HepG2 (cell line): Measurements from ENCODE around the gene KCNQ1OT1. TPM values are rescaled to one million over a fixed set of nuclear protein-coding genes. Genes with fewer than 3 reads are reported as not detected.

ENCODE experiments used
- ATAC-seq: fragments of 200-7000 bp; cut with Tn5 transposase; 3 replicates; pipeline ENCODE4 v1.9.1; 2020; ENCODE audit warnings: mild to moderate bottlenecking, moderate library complexity
- BruUV-seq: library from RNA; stranded (reverse); fragments of 400-500 nt; replicated peaks from 2 replicates; lab custom pipeline; 2021; lab: Mats Ljungman, UMichigan
- CTCF ChIA-PET: fragments of 300-600 bp; formaldehyde crosslinking; extraction: SDS; loops from one replicate; lab custom pipeline; 2021; ENCODE audit warnings: low total read pairs, inconsistent platforms, low intra/inter-chr PET ratio; lab: Yijun Ruan, JAX
- POLR2A ChIA-PET: fragments of 350-600 bp; sonication (Branson Sonifier 250); formaldehyde crosslinking; loops from one replicate; lab custom pipeline; 2020; ENCODE audit warnings: antibody characterized with exemption, inconsistent platforms; lab: Yijun Ruan, JAX
- DNase-seq: peaks from one replicate; pipeline ENCODE4 v3.0.0-alpha.2; 2015; ENCODE audit warnings: low spot score
- FAIRE-seq: peaks from 3 replicates; lab custom pipeline; 2011; peaks lifted over from hg19 to GRCh38; lab: Jason Lieb, UNC
- H2AFZ ChIP-seq: one replicate; pipeline ENCODE4 v1.6.1; 2011; ENCODE audit warnings: low read length, inconsistent platforms
- H3K27ac ChIP-seq: fragments of 300-600 bp; 3 replicates; pipeline ENCODE4 v1.8.0; 2011; ENCODE audit warnings: mixed run types, mild to moderate bottlenecking, mixed read lengths, low read length, inconsistent platforms; ENCODE audit not compliant: insufficient read depth; ENCODE audit errors: extremely low read length
- H3K27me3 ChIP-seq, 2 experiments: fragments of 200-600 bp in 1 of 2; 2 replicates in 1 of 2; 3 replicates in 1 of 2; pipeline versions ENCODE4 v1.6.0 to v1.8.0; 2011; ENCODE audit warnings: low read length in 2 of 2, mild to moderate bottlenecking in 2 of 2, moderate library complexity in 2 of 2, inconsistent platforms in 1 of 2; ENCODE audit not compliant: insufficient read depth in 2 of 2, control insufficient read depth in 1 of 2
- H3K36me3 ChIP-seq, 2 experiments: fragments of 200-600 bp in 1 of 2; replicated peaks in 1 of 2; 2 replicates in 1 of 2; 3 replicates in 1 of 2; pipeline versions ENCODE4 v1.5.1 to v1.8.0; 2011; ENCODE audit warnings: low read length in 2 of 2, inconsistent platforms in 1 of 2; ENCODE audit not compliant: insufficient read depth in 2 of 2, control insufficient read depth in 1 of 2
- H3K4me1 ChIP-seq: 2 replicates; pipeline ENCODE4 v1.5.1; 2012; ENCODE audit warnings: low read length, inconsistent platforms; ENCODE audit not compliant: insufficient read depth
- H3K4me2 ChIP-seq: 2 replicates; pipeline ENCODE4 v1.6.0; 2011; ENCODE audit warnings: low read depth, low read length, inconsistent platforms
- H3K4me3 ChIP-seq, 3 experiments: fragments of 200-600 bp in 1 of 3; sonication (generic), shearing (Covaris generic) in 1 of 3; replicated peaks in 1 of 3; 2 replicates each; pipeline ENCODE4 v1.5.1; 2011 to 2016; ENCODE audit warnings: low read length in 3 of 3, inconsistent platforms in 2 of 3, low read depth in 2 of 3, mild to moderate bottlenecking in 2 of 3, control low read depth in 1 of 3, mixed read lengths in 1 of 3; ENCODE audit not compliant: insufficient read depth in 1 of 3
- H3K79me2 ChIP-seq: one replicate; pipeline ENCODE4 v1.6.1; 2011; ENCODE audit warnings: low read length, inconsistent platforms; ENCODE audit not compliant: insufficient read depth
- H3K9ac ChIP-seq: 2 replicates; pipeline ENCODE4 v1.6.0; 2011; ENCODE audit warnings: mild to moderate bottlenecking, low read depth, low read length, inconsistent platforms; ENCODE audit not compliant: insufficient read depth
- H3K9me3 ChIP-seq: 2 replicates; pipeline ENCODE4 v1.5.1; 2012; ENCODE audit warnings: mild to moderate bottlenecking, low read length
- H4K20me1 ChIP-seq: 2 replicates; pipeline ENCODE4 v1.6.0; 2011; ENCODE audit warnings: inconsistent platforms, mild to moderate bottlenecking, low read length, moderate library complexity; ENCODE audit not compliant: insufficient read depth
- ARID2 ChIP-seq: sonication (generic); formaldehyde crosslinking; IDR thresholded peaks from 2 replicates; pipeline ENCODE4 v1.8.1; 2022; ENCODE audit warnings: mild to moderate bottlenecking, missing genetic modification reagents, borderline replicate concordance
- FIP1L1 ChIP-seq: fragments of 200-400 bp; formaldehyde crosslinking; IDR thresholded peaks from 2 replicates; pipeline ENCODE4 v1.6.1; 2018; ENCODE audit warnings: low read depth, mild to moderate bottlenecking, low read length, moderate library complexity, borderline replicate concordance; ENCODE audit not compliant: insufficient read depth
- LRRFIP1 ChIP-seq: sonication (generic); formaldehyde crosslinking; conservative IDR thresholded peaks from 2 replicates; pipeline ENCODE4 v1.4.0; 2020; ENCODE audit warnings: missing genetic modification reagents
- MTF1 ChIP-seq: sonication (generic); formaldehyde crosslinking; IDR thresholded peaks from 2 replicates; pipeline ENCODE4 v1.5.0; 2020; ENCODE audit warnings: missing genetic modification reagents
- NR2F6 ChIP-seq, 2 experiments: IDR thresholded peaks; 2 replicates each; pipeline ENCODE4 v1.6.1; 2016; ENCODE audit warnings: antibody characterized with exemption in 1 of 2, mild to moderate bottlenecking in 1 of 2
- PITX1 ChIP-seq: sonication (generic); formaldehyde crosslinking; IDR thresholded peaks from 2 replicates; pipeline ENCODE4 v1.5.1; 2020; ENCODE audit warnings: mild to moderate bottlenecking, missing genetic modification reagents
- RFXAP ChIP-seq: sonication (generic); formaldehyde crosslinking; IDR thresholded peaks from 2 replicates; pipeline ENCODE4 v1.4.0; 2020; ENCODE audit warnings: missing genetic modification reagents, borderline replicate concordance
- RXRB ChIP-seq: IDR thresholded peaks from 2 replicates; pipeline ENCODE4 v1.6.1; 2016; ENCODE audit warnings: borderline replicate concordance, missing genetic modification reagents, missing compliant biosample characterization
- XRCC5 ChIP-seq: fragments of 200-400 bp; formaldehyde crosslinking; optimal IDR thresholded peaks from 2 replicates; pipeline ENCODE3; 2017; ENCODE audit warnings: mild to moderate bottlenecking, low read length
- ZBTB44 ChIP-seq: sonication (generic); formaldehyde crosslinking; IDR thresholded peaks from 2 replicates; pipeline ENCODE4 v1.4.0; 2020; ENCODE audit warnings: missing genetic modification reagents
- ZBTB46 ChIP-seq: sonication (generic); formaldehyde crosslinking; IDR thresholded peaks from 2 replicates; pipeline ENCODE4 v1.4.0; 2020; ENCODE audit warnings: mild to moderate bottlenecking, missing genetic modification reagents, borderline replicate concordance
- ZEB1 ChIP-seq: IDR thresholded peaks from 2 replicates; pipeline ENCODE4 v1.6.1; 2012; ENCODE audit warnings: mild to moderate bottlenecking, low read depth, inconsistent platforms; ENCODE audit not compliant: insufficient replicate concordance
- ZNF580 ChIP-seq: IDR thresholded peaks from 2 replicates; pipeline ENCODE4 v1.6.1; 2016; ENCODE audit warnings: low read depth, borderline replicate concordance
- ZNF687 ChIP-seq: sonication (generic); formaldehyde crosslinking; IDR thresholded peaks from 2 replicates; pipeline ENCODE4 v1.5.1; 2020; ENCODE audit warnings: mild to moderate bottlenecking, missing genetic modification reagents, moderate library complexity
- whole genome bisulfite sequencing: methylation state at CpG from one replicate; pipeline ENCODE4 v1.1.6; 2017; ENCODE audit warnings: low lambda C conversion rate; 5-methylcytosine and 5-hydroxymethylcytosine counted together
- in situ Hi-C: cut with HindIII; loops from 2 replicates; pipeline ENCODE4 v1.10.0; 2017; ENCODE audit warnings: low pct_unique_long_range_greater_than_20kb; ENCODE audit not compliant: extremely low pct_ligation_motif_present
- intact Hi-C: fragments of 100-400 bp; cut with micrococcal nuclease; formaldehyde crosslinking; loops from one replicate; pipeline ENCODE4 v1.10.0; 2022; ENCODE audit not compliant: unreplicated experiment
- polyA plus RNA-seq, 8 experiments: library from polyadenylated mRNA; depleted of rRNA in 3 of 8; stranded (reverse) in 7 of 8; unstranded in 1 of 8; fragments of >200 nt; fragmentation: Illumina TruSeq in 4 of 8; extraction: Trizol in 4 of 8; gene quantifications; 2 replicates each; pipeline versions ENCODE4 v1.2.1 to v1.2.3, GENCODE V29; 2011 to 2016; ENCODE audit warnings: low read depth in 4 of 8, missing spikeins in 1 of 8, mixed read lengths in 1 of 8; ENCODE audit not compliant: insufficient read depth in 1 of 8
- total RNA-seq, 5 experiments: library from RNA; depleted of rRNA; stranded (reverse); fragments of >200 nt; fragmentation: Illumina TruSeq; extraction: Trizol; gene quantifications; 2 replicates each; pipeline ENCODE4 v1.2.3, GENCODE V29; 2016; ENCODE audit warnings: low read depth in 1 of 5

Gene KCNQ1OT1
- total and polyA plus RNA-seq, 2 of the 13 experiments (the other 11 are each of a cell fraction or from before 2014, with no cell fraction given): 1.3 to 18.9 TPM

- no peak for DNase-seq
- no peak for ATAC-seq
- WGBS: 61% methylated on average over 12 of the region's 15 CpGs
- no peak overlapping the region for H2AFZ ChIP-seq
- no peak overlapping the region for H3K4me3 ChIP-seq
- CTCF ChIA-PET: no interaction called here
- H3K79me2 ChIP-seq: no peaks in the 10 kb centered on the region
- no peaks in the 10 kb centered on the region for H3K9me3 ChIP-seq
- H3K4me2 ChIP-seq: no peak overlapping the region
- H3K4me1 ChIP-seq: no peaks in the 10 kb centered on the region
- BruUV-seq: no TSS peak
- in situ Hi-C loops (no loop called here), intact Hi-C loops (no loop called here)
- H3K36me3 ChIP-seq: no peaks in the 10 kb centered on the region
- no peak overlapping the region for H3K9ac ChIP-seq
- H3K27me3 ChIP-seq: peaks cover 26 to 92% of the 10 kb centered on the region in 2 experiments
- POLR2A ChIA-PET: no interaction called here
- no peak for FAIRE-seq
- H4K20me1 ChIP-seq: no peaks in the 10 kb centered on the region
- no peak overlapping the region for H3K27ac ChIP-seq
- TF ChIP-seq ZBTB46 (no peak), NR2F6 (IDR thresholded peaks at IDR 0.05) (no peak), NR2F6 (CRISPR knock-in tag; IDR thresholded peaks at IDR 0.05) (no peak), RFXAP (CRISPR knock-in tag) (no peak), ZEB1 (no peak), RXRB (CRISPR knock-in tag) (no peak), MTF1 (CRISPR knock-in tag) (no peak), LRRFIP1 (no peak), XRCC5 (no peak), ZNF580 (CRISPR knock-in tag) (no peak), PITX1 (CRISPR knock-in tag) (no peak), FIP1L1 (no peak), ZNF687 (CRISPR knock-in tag) (no peak), ZBTB44 (CRISPR knock-in tag) (no peak), ARID2 (CRISPR knock-in tag) (no peak)
Measured at GRCh38 chr11:2576549-2576948, 123.2 kb downstream of the KCNQ1OT1 start.
